Activated CD4-positive, alpha-beta T cell treated with anti-CD3 and anti-CD28 coated beads, Interleukin-2, amount 50 U/mL, for 48 hours (primary cell): ENCODE measurements around the gene IPCEF1.
A peak's percentile ranks its signal among the peaks of the same experiment; 100 is the strongest.

Experiments used
- DNase-seq, 2 experiments: peaks; one replicate each; pipeline ENCODE4 v3.0.0-alpha.2; 2020

Gene IPCEF1, protein sequence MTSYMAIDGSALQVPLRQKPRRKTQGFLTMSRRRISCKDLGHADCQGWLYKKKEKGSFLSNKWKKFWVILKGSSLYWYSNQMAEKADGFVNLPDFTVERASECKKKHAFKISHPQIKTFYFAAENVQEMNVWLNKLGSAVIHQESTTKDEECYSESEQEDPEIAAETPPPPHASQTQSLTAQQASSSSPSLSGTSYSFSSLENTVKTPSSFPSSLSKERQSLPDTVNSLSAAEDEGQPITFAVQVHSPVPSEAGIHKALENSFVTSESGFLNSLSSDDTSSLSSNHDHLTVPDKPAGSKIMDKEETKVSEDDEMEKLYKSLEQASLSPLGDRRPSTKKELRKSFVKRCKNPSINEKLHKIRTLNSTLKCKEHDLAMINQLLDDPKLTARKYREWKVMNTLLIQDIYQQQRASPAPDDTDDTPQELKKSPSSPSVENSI

GRCh38 chr6:154356690-154357089, at the start of gene IPCEF1:
TSS of gene IPCEF1 (minus strand) at chr6:154356803. CDS start at chr6:154265947, 90,856 bp downstream.
- DNase-seq: no peak

GRCh38 chr6:154406301-154406700, 49.7 kb upstream of the IPCEF1 start:
- DNase-seq: no peak

DNA sequence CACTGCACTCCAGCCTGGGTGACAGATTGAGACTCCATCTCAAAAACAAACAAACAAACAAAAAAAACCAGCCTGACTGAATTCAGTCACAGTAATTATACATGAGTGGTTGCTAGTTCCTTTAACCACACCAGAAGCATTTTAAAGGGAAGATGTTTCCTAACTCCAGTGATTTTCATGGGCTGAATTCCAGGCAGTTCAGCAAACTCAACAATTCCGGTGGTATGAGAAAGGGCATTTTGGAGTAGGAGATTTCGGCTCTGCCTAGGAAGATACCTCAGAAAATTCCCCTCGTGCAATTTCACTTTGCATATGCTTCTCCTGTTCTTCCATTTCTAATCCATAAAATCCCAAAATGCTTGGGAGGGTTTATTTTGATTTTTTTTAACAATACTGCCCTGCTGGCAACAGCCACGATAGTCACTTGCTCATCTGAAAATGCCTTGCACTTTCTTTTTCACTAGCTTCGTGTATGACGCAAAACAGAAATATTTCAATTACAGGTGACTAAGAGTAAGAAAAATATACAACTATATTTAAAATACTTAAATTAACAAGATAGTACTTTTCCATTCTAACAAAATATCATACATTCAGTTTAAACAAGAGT, 48.3 kb upstream of the IPCEF1 start:
- no peak for DNase-seq

- peak in 1 of 2 experiments; percentile 27 for DNase-seq
Observed at GRCh38 chr6:154403788-154404187, 47.2 kb upstream of the IPCEF1 start.

DNA sequence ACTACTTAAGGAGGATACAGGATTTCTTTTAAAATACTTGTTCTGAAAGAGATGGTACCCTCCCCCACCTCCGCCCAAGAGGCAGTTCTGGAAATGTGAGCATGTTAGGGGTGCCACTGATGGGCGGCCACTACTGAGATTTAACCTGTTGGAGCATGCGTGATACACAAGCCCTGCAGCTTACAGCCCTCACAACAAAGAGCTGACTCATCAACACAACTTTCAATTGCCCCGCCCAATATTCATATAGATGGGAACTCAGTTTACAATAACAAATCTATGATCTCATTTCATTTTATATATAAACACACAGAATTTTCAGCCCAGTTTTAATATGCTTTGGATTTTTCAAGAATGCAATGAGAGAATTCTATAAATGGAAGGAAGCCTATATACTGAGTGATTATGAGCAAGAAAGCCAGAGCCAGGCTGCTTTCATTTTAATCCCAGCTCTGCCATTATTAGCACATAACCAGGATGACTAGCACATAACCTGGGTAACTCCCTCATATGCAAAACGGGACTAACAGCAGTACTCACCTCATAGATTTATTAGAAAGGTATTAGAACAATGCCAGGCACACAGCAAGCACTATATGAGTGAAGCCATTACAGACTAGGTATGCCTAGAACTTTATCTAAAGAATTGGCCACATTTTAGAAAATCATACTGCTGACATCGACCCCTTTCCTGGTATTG, 45.6 kb upstream of the IPCEF1 start:
- DNase-seq: no peak

DNA sequence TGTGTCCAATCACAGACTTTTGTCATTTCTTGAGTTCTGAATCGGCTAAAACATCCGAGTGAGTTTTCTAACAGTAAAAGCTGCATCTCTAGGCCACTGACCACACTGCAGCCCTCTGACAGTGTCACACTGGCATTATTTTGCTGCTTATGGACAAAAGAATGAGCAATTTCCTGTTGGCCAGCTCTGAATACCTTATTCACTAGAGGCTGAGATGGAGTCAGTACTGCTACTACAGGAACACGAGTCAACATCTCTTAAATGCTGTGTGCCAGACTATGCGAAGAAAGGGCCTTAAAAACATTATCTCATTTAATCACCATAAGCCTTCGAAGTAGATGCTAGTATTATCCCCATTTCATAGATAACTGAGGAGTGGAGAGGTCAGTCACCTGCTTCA, 42.5 kb upstream of the IPCEF1 start:
- DNase-seq: no peak

- DNase-seq: no peak
Observed at GRCh38 chr6:154397491-154398195, 41.0 kb upstream of the IPCEF1 start.

DNA sequence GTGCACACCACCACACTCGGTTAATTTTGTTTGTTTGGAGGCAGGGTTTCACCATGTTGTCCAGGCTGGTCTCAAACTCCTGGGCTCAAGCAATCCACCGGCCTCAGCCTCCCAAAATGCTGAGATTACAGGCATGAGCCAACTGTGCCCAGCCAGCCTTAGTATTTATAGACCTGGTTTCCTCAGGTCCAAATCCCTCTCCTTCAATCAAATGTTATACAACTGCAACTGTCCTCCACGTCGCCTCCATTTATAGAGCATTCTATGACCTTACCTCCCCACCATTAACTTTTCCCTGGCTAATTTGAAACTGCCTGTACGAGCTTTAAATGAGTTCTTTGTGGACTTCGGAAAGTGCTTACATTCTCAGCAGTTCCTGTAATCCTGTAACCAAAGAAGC, 39.3 kb upstream of the IPCEF1 start:
- no peak for DNase-seq

DNA sequence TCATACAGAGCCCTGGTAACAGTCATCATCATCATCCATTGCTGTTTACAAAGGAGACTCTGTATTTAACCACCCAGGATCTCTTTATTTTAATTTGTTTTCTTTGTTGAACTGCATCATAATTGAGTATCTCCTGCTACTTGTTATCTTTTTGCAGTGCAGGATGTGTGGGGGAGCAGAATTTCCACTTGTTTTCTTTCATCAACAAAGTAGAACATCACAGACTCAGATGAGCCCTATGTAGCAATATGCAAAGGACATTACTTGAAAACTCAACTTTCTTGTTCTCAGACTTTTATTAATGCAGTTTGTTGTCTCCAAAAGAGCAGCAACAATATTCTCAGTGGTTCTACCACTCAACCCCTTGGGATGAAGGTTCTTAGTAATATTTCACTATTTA, 38.7 kb upstream of the IPCEF1 start:
- no peak for DNase-seq

- DNase-seq: no peak
Observed at GRCh38 chr6:154394571-154394970, 38.0 kb upstream of the IPCEF1 start.

DNA sequence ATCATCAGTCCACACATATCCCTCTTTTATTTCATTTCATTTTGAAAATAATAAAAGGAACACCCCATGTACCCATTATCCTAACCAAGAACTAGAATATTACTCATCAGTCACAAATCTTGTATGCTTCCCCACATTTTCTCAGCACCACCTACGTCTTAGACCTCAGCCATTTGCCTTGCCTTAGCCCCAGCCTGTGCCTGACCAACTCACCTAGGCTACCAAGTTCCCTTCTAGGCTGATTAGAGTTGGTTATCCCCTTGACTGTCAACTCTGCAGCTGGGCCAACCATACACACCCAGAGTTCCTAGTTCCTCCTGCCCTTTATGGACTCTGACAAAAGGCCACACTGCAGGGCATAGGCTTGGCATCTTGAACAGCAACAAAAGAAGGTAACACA, 33.4 kb upstream of the IPCEF1 start:
- DNase-seq: no peak

DNA sequence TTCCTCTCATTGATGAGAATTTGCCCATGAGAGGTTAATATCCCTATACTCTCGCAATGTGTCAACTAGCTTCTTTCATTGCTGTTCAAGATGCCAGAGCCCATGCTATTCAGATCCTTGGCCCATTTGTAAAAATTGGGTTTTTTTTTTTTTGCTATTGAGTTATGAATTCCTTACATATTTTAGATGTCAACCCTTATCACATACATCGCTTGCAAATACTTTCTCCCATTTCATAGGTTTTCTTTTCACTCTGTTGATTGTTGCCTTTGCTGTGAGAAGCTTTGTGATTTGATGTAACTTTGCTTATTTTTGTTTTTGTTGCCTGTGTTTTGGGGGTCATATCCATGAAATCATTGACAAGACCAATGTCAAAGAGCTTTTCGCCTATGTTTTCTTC, 32.2 kb upstream of the IPCEF1 start:
- no peak for DNase-seq

- DNase-seq: no peak
Observed at GRCh38 chr6:154386848-154387717, 30.5 kb upstream of the IPCEF1 start.

DNA sequence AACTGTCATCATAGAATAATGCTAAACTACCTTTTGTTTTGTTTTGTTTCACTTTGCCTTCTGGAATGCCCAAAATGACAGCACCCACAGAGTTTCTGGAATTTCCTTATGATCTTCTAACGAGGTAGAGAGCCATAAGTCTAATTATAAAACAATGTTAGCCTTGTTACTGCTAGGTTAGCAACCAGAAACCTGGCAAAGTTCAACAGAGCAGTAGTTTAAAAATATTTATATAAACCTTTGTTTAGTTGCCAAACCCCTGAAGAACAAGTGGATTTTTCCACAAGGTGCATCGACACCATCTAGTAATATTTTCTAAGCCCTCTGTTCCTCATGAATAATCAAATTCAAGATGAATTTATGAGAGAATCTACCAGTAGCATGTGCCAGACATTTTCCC, 27.6 kb upstream of the IPCEF1 start:
- no peak for DNase-seq

- no peak for DNase-seq
Observed at GRCh38 chr6:154383273-154383672, 26.7 kb upstream of the IPCEF1 start.

- DNase-seq: no peak
Observed at GRCh38 chr6:154382740-154383139, 26.1 kb upstream of the IPCEF1 start.

DNA sequence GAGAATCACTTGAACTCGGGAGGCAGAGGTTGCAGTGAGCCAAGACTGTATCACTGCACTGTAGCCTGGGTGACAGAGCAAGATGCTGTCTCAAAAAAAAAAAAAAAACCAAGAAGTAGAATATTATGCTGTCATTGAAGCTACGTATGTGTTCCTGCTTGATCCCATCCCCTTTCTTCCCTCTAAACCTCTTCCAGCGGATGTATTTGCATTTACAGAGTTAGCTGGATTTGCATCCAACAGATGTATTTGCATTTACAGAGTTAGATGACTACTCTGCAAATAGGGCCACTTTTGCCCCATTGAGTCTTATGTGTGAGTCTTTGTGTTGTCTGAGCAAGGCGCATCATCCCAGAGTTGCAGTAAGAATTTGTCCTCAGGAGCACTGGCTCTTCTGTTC, 24.9 kb upstream of the IPCEF1 start:
- DNase-seq: no peak

GRCh38 chr6:154380741-154381140, 24.1 kb upstream of the IPCEF1 start:
- DNase-seq: no peak

GRCh38 chr6:154379585-154379984, 23.0 kb upstream of the IPCEF1 start:
- DNase-seq: no peak

GRCh38 chr6:154378518-154378917, 21.9 kb upstream of the IPCEF1 start:
- DNase-seq: no peak

GRCh38 chr6:154377726-154378125, 21.1 kb upstream of the IPCEF1 start:
- no peak for DNase-seq

GRCh38 chr6:154373971-154374370, 17.4 kb upstream of the IPCEF1 start:
- no peak for DNase-seq
